Measurements from ENCODE around the gene TDG. TPM values are rescaled to one million over a fixed set of nuclear protein-coding genes. Genes with fewer than 3 reads are reported as not detected.

Gene TDG
- total RNA-seq, 2 experiments from 2014 or later = 39.4 to 55.3 TPM

- POLR2A ChIA-PET = interaction anchor here (1.1 kb wide), 1 partner anchor 36 kb away, joined by 4 read pairs; no protein-coding TSS in a partner anchor
- no TSS peak for BruUV-seq (replicated peaks)
Observed at GRCh38 chr12:104022786-104023185, 57.1 kb downstream of the TDG start.

DNA sequence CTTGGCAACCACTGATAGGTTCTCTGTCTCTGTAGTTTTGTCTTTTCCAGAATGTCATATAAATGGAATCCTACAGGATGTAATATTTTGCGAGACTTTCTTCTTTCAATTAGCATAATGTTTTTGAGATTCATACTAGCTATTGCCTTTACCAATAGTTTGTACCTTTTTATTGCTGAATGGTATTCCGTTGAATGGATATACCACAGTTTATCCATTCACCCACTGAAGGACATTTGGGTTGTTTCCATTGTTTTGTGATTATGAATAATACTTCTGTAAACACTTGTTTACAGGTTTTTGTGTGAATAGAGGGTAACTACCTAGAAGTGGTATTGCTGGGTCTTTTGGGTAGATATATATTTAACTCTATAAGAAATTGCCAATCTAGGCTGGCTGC lies 58.0 kb downstream of the TDG start:
- DNase-seq (ENCODE audit: low spot score) = no peak
- Histone ChIP-seq H3K79me2 (ENCODE audit: insufficient read depth, low read depth, low read length) (no peaks in the 10 kb centered on the region), H3K9me2 (ENCODE audit: insufficient read depth, low read length) (no peaks in the 10 kb centered on the region), H3K4me2 (ENCODE audit: low read length) (no peak overlapping the region), H3K36me3 (ENCODE audit: insufficient read depth, low read length) (no peaks in the 10 kb centered on the region), H3K27ac (ENCODE audit: low read depth, low read length, poor library complexity, severe bottlenecking) (no peak overlapping the region), H3K4me3 (ENCODE audit: low read depth, low read length, poor library complexity, severe bottlenecking) (no peak overlapping the region), H3K9me3 (ENCODE audit: low read length) (peaks cover 8% of the 10 kb centered on the region; the same call in 1 of the 2 replicates), H3K4me1 (ENCODE audit: insufficient read depth, low read length, poor library complexity, severe bottlenecking) (no peaks in the 10 kb centered on the region), H4K20me1 (ENCODE audit: insufficient read depth, low read length) (no peaks in the 10 kb centered on the region), H2AFZ (ENCODE audit: low read length) (no peak overlapping the region)
- no TSS peak for BruUV-seq (replicated peaks)
- ChIA-PET CTCF (ENCODE audit: unreplicated experiment) (no interaction called here), POLR2A (interaction anchor here (1.1 kb wide), 1 partner anchor 37 kb away, joined by 4 read pairs; no protein-coding TSS in a partner anchor)
- no peak for TF ChIP-seq EZH2phosphoT487 (IDR thresholded peaks at IDR 0.05; ENCODE audit: borderline replicate concordance, low read depth, low read length)
- TF ChIP-seq CTCF (conservative IDR thresholded peaks at IDR 0.05; ENCODE audit: low read length) = no peak
- intact Hi-C loops (cut with micrococcal nuclease; ENCODE audit: unreplicated experiment) = no loop called here

More at GRCh38 chr12:104022786-104023185, 57.1 kb downstream of the TDG start:
- no peaks in the 10 kb centered on the region for H3K36me3 ChIP-seq (ENCODE audit: insufficient read depth, low read length)
- no peak for DNase-seq (ENCODE audit: low spot score)
- H3K27ac ChIP-seq (ENCODE audit: low read depth, low read length, poor library complexity, severe bottlenecking) = no peak overlapping the region
- H3K9me2 ChIP-seq (ENCODE audit: insufficient read depth, low read length) = no peaks in the 10 kb centered on the region
- no peak overlapping the region for H3K4me2 ChIP-seq (ENCODE audit: low read length)
- no peak overlapping the region for H3K4me3 ChIP-seq (ENCODE audit: low read depth, low read length, poor library complexity, severe bottlenecking)
- H2AFZ ChIP-seq (ENCODE audit: low read length) = no peak overlapping the region
- peaks cover 8% of the 10 kb centered on the region; the same call in 1 of the 2 replicates for H3K9me3 ChIP-seq (ENCODE audit: low read length)
- no peaks in the 10 kb centered on the region for H3K4me1 ChIP-seq (ENCODE audit: insufficient read depth, low read length, poor library complexity, severe bottlenecking)
- TF ChIP-seq EZH2phosphoT487 (IDR thresholded peaks at IDR 0.05; ENCODE audit: borderline replicate concordance, low read depth, low read length) (no peak), CTCF (conservative IDR thresholded peaks at IDR 0.05; ENCODE audit: low read length) (no peak)
- CTCF ChIA-PET (ENCODE audit: unreplicated experiment) = no interaction called here
- no peaks in the 10 kb centered on the region for H4K20me1 ChIP-seq (ENCODE audit: insufficient read depth, low read length)
- intact Hi-C loops (cut with micrococcal nuclease; ENCODE audit: unreplicated experiment) = no loop called here
- no peaks in the 10 kb centered on the region for H3K79me2 ChIP-seq (ENCODE audit: insufficient read depth, low read depth, low read length)

- DNase-seq (ENCODE audit: low spot score) = no peak
- H3K4me2 ChIP-seq (ENCODE audit: low read length) = no peak overlapping the region
- intact Hi-C loops (cut with micrococcal nuclease; ENCODE audit: unreplicated experiment) = no loop called here
Observed at GRCh38 chr12:104024348-104024747, 58.7 kb downstream of the TDG start.

More at GRCh38 chr12:104024348-104024747, 58.7 kb downstream of the TDG start:
- POLR2A ChIA-PET = no interaction called here
- BruUV-seq (replicated peaks) = no TSS peak
- Histone ChIP-seq H4K20me1 (ENCODE audit: insufficient read depth, low read length) (no peaks in the 10 kb centered on the region), H3K4me1 (ENCODE audit: insufficient read depth, low read length, poor library complexity, severe bottlenecking) (no peaks in the 10 kb centered on the region), H2AFZ (ENCODE audit: low read length) (no peak overlapping the region), H3K9me3 (ENCODE audit: low read length) (peaks cover 8% of the 10 kb centered on the region; the same call in 1 of the 2 replicates), H3K79me2 (ENCODE audit: insufficient read depth, low read depth, low read length) (no peaks in the 10 kb centered on the region), H3K36me3 (ENCODE audit: insufficient read depth, low read length) (no peaks in the 10 kb centered on the region), H3K4me3 (ENCODE audit: low read depth, low read length, poor library complexity, severe bottlenecking) (no peak overlapping the region), H3K27ac (ENCODE audit: low read depth, low read length, poor library complexity, severe bottlenecking) (no peak overlapping the region), H3K9me2 (ENCODE audit: insufficient read depth, low read length) (no peaks in the 10 kb centered on the region)
- TF ChIP-seq EZH2phosphoT487 (IDR thresholded peaks at IDR 0.05; ENCODE audit: borderline replicate concordance, low read depth, low read length) = no peak
- no peak for TF ChIP-seq CTCF (conservative IDR thresholded peaks at IDR 0.05; ENCODE audit: low read length)
- CTCF ChIA-PET (ENCODE audit: unreplicated experiment) = no interaction called here

Measured in OCI-LY7 (cell line).